ENCODE data around the gene FYN. TPM values are rescaled to one million over a fixed set of nuclear protein-coding genes. Genes with fewer than 3 reads are reported as not detected.

FYN gene
- total and polyA plus RNA-seq, 2 of the 8 experiments (the other 6 are each of a cell fraction or from before 2014, with no cell fraction given), result 46.8 to 97.2 TPM

GRCh38 chr6:111732390-111732789 is 140.9 kb downstream of the FYN start (continued):
- no peak for TF ChIP-seq CHD7 (IDR thresholded peaks at IDR 0.05; ENCODE audit: insufficient replicate concordance, low read length)
- TF ChIP-seq HDAC2 (IDR thresholded peaks at IDR 0.05; ENCODE audit: borderline replicate concordance in 1 of 2, low read depth in 2 of 2, low read length in 2 of 2), result no peak
- TF ChIP-seq SIN3A (conservative IDR thresholded peaks at IDR 0.05 in 1 of 2, IDR thresholded peaks at IDR 0.05 in 1 of 2; ENCODE audit: low read depth in 1 of 2, low read length in 2 of 2), result no peak
- TF ChIP-seq GTF2F1 (IDR thresholded peaks at IDR 0.05; ENCODE audit: borderline replicate concordance, low read depth, low read length), result no peak
- no peak for TF ChIP-seq CTCF (IDR thresholded peaks at IDR 0.05; ENCODE audit: control extremely low read depth in 1 of 3, insufficient read depth in 1 of 3, low read depth in 1 of 3, low read length in 3 of 3)
- TF ChIP-seq SIX5 (IDR thresholded peaks at IDR 0.05; ENCODE audit: low read depth, low read length), result no peak
- TF ChIP-seq SUZ12 (IDR thresholded peaks at IDR 0.05; ENCODE audit: low read length), result no peak
- TF ChIP-seq CREB1 (IDR thresholded peaks at IDR 0.05), result no peak
- no peak for TF ChIP-seq RXRA (IDR thresholded peaks at IDR 0.05; ENCODE audit: insufficient read depth, low read depth, low read length)
